NCI-H2196 (cell line): ENCODE measurements around the gene GPR146.

ENCODE experiments used
- DNase-seq: peaks from one replicate; lab custom pipeline; 2025; ENCODE audit not compliant: unreplicated experiment; lab: John Stamatoyannopoulos, UW

Gene GPR146

GRCh38 chr7:1056785-1057410 lies 12.6 kb downstream of the GPR146 start:
- no peak for DNase-seq

- DNase-seq: no peak
Observed at GRCh38 chr7:1057416-1058291, 13.3 kb downstream of the GPR146 start.

- no peak for DNase-seq
Observed at GRCh38 chr7:1058311-1058710, 14.0 kb downstream of the GPR146 start.

- DNase-seq: no peak
Observed at GRCh38 chr7:1058821-1059199, 14.5 kb downstream of the GPR146 start.

GRCh38 chr7:1059200-1060091 lies 15.1 kb downstream of the GPR146 start:
- DNase-seq: no peak

- no peak for DNase-seq
Observed at GRCh38 chr7:1060315-1061072, 16.1 kb downstream of the GPR146 start.

- DNase-seq: no peak
Observed at GRCh38 chr7:1061180-1061579, 16.8 kb downstream of the GPR146 start.

GRCh38 chr7:1062296-1063294 lies 18.2 kb downstream of the GPR146 start:
- DNase-seq: no peak

GRCh38 chr7:1063361-1063760 lies 19.0 kb downstream of the GPR146 start:
- DNase-seq: no peak

GRCh38 chr7:1064581-1064980 lies 20.2 kb downstream of the GPR146 start:
- no peak for DNase-seq

GRCh38 chr7:1065263-1065584 lies 20.9 kb downstream of the GPR146 start:
- no peak for DNase-seq

- peak; percentile 77 for DNase-seq
Observed at GRCh38 chr7:1065585-1066241, 21.4 kb downstream of the GPR146 start.

- no peak for DNase-seq
Observed at GRCh38 chr7:1066242-1066588, 21.9 kb downstream of the GPR146 start.

GRCh38 chr7:1068013-1068412 lies 23.7 kb downstream of the GPR146 start:
- DNase-seq: no peak

GRCh38 chr7:1068619-1069018 lies 24.3 kb downstream of the GPR146 start:
- no peak for DNase-seq

- no peak for DNase-seq
Observed at GRCh38 chr7:1070544-1071011, 26.2 kb downstream of the GPR146 start.

- DNase-seq: no peak
Observed at GRCh38 chr7:1071731-1072254, 27.4 kb downstream of the GPR146 start.

GRCh38 chr7:1073142-1073977 lies 29.0 kb downstream of the GPR146 start:
- no peak for DNase-seq
